HG02588 (cell line): Measurements from ENCODE around the gene ENOX1.

Source experiments
- ATAC-seq: cut with Tn5 transposase; IDR thresholded peaks from one replicate; pipeline ENCODE4 v1.9.1; 2021; ENCODE audit warnings: mild to moderate bottlenecking, moderate library complexity; ENCODE audit not compliant: unreplicated experiment

ENOX1 gene

DNA sequence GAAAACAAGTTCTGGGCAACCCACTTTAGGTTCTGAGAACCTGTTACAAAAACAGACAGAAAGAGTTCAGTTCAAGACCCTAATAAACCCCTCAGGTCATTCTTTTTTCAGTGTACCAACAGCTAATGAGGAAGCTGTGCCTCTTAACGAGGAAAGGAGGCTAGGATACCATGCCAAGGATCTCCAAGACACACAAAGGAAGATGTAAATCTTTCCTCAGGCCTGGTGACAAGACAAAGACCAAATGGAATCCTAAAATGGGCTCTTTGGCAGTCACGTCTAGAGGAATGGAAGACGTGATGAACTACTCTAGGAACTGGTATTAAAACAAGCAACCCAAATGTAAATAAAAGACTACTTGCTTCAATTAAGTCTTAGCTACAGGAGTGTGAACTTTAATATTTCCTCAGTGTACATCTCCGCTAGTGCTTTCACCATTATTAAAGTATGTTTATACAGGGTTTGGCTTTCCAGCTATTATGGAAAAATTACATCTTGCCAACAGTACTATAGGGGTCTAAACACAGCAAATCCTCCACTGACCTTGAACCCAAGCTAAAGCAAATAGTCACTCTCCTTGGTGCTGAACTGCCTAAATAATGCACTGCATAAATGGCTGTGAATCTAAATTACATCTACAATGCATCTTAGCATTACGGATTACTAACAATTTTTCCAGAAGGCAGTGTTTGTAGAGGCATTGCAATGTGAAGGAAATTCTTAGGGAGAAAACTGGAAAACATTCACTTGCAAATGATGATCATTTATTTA is 42.3 kb downstream of the ENOX1 start:
- ATAC-seq = no peak

DNA sequence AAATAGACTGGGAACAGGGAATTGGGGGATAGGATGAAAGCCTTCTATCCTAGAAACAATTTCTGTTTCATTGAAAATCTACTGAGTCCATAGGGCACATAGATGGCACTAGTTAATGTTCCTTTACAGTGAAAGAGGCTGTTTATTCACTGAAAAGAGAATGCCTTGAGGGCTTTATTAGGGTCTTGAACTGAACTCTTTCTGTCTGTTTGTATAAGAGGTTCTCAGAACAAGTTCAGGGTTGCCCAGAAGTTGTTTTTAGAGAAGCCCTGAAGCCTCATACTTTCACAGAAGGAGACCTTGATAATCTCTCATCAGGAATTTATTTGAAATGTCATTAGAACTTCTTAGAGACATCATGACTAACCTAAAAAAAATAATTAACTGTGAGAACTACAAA is 43.9 kb downstream of the ENOX1 start:
- no peak for ATAC-seq

DNA sequence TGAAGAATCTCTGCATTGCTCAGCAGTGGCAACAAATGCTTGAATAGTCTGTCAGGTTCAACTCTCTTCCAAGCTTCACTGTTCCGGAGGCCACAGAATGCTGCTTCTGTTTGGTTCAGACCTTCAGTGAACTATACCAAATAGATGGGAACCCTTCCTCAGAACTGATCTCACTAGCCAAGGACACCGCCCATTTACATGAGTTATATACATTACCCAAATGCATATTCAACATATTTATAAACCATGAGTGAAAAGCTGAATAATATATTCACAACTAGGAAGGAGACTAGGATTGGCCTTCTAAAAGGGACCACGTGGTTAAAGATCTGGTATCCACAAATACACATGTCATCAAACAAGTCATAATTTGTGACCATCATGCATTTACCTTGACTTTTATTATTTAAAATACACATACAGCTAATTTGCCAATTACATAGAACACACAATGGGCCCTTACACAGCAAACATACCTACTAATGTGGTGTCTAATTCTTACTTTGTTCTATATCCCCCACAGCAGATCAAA is 49.3 kb downstream of the ENOX1 start:
- no peak for ATAC-seq

DNA sequence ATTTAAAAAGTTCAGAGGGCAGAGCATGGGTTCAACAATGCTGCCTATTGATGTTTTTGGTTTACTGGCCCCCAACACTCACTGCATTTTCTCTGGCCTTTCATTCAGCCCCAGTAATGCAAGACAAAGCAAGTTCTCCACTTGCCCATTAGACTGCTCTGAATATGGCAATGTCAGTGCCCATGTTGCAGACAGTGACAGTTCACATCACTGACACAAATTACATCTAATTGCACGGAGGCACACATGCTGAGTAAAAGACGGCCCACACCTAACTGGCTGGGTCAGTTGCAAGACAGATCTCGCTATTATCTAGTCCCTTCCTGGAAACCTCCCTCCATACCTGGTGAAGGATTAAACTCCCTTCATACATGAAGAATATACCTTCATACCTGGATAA is 54.0 kb downstream of the ENOX1 start:
- no peak for ATAC-seq

DNA sequence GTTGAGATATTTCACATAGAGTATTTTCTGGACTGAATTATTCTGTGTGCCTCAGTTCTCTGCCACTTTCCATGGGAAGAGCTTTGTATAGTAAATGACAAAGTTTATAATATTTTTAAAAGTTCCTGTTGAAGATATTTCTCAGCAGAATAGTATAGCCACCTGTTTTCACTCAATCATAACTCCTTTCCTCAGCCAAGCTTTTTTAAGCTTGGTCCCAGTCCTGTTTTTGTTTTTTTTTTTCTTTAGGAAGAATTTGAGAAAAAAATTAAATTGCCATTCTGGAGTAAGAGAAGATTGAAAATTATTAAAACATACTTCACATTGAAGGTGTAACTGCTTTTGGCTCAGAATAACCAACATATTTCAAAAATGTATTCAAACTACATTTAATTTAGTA is 55.5 kb downstream of the ENOX1 start:
- ATAC-seq = no peak

DNA sequence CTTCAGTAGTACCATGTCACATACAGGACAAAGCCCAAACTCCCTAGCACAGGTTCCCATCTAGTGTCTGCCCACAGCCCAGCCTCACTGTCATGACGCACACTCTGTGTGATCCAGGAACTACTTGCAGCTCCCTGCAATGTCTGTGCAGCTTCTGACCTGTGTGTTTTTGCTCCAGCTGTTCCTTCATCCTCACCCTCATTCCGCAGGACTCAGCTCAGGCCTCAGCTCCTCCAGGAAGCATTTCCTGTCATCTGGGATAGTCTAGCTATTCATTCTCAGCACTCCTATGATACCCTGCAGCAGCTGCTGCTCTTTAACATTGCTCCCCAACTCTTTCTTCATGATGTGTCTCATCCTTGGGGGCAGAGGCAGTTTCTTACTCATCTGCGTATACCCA is 56.1 kb downstream of the ENOX1 start:
- ATAC-seq = no peak

DNA sequence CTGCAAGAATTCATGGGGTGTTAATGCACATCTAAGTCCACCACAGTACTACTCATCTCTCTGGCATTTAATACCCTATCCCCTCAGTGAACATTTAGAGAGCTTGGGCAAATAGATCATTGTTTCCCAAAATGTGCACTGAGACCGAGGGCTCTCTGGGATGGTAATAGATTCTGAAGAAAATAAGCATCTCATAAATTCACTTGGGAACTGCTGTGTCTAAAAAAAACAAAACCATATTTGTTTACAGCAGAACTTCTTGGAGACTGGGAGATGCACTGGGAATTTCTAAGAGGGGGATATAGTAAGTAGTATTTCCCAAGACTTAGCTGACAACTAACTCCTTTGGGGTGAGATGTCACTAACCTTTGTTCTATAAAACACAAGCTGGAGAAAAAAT is 58.4 kb downstream of the ENOX1 start:
- no peak for ATAC-seq

DNA sequence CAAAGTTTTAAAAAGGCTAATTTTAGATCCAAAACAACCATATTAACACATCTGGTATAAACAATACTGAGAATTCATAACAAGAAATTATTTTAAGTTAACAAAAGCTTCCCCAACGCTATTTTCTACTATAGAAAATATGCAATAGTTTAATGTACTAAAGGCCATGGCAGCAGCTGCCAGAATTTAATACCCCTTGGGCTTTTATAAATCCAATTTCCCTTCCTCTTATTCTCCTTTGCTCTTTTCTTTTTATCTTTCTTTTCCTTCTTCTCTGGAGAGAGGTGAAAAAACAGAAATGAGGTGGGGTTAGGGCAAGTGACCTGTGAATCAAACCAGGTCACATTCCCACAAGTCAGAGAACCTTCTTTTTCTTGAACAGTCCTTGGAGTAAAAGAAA is 58.9 kb downstream of the ENOX1 start:
- no peak for ATAC-seq

DNA sequence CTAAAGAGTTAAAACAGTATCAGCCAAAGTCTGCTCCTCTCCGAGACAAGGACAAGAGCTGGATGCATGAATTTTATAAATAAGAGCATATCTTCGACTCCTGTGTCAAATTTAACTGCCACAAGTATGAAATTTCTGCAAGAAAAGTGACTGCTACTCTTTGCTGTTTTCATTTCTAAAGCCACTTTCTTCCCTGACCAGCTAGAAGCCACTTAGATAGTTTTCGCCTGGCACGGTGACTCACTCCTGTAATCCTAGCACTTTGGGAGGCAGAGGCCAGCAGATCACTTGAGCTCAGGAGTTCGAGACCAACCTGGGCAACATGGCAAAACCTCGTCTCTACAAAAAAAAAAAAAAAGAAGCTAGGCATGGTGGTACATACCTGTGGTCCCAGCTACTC is 61.3 kb downstream of the ENOX1 start:
- no peak for ATAC-seq

DNA sequence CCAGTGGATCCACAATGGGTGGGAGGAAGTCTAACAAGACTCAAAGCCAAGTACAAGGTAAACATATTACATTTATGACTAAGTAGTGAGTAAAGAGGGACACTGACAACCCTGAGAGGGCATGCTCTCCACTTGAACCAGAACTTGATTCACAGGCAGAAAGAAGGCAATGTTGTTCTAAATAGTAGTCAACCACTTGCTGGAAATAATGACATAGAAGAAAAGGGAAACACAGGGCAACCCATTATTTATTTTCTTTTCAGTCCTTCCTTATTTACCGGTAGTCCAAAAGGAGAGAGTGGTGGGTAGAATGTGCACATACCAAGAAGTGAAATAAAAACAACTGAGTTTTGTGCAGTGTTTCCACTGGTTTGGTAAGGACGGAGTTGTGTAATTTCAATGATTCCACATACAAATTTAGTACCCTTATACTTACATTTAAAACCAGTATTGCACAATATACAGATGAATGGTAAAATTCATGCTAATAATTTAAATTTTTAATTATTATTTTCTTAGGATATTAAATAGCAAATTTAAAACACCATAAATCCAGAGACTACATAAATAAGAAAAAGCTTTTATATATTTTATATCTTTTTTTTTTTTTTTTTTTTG is 65.9 kb downstream of the ENOX1 start:
- no peak for ATAC-seq

DNA sequence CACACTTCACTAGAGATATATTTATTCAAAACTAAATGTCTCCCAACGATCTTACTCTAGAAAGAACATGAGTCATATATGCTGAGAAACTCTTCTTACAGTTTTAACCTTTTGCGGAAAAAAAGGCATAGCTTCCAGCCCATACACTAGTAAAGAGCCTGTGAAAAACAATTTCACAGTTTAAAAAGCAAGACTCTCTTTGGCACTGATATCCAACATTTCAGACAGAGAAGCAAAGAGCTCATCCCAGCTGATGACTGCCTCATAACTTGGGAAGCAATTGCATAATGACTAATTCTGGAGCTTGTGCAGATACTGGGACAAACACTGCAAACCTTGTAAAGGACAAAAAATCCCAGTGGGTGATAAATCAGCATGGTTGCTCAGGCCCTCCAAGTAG is 88.0 kb downstream of the ENOX1 start:
- no peak for ATAC-seq

DNA sequence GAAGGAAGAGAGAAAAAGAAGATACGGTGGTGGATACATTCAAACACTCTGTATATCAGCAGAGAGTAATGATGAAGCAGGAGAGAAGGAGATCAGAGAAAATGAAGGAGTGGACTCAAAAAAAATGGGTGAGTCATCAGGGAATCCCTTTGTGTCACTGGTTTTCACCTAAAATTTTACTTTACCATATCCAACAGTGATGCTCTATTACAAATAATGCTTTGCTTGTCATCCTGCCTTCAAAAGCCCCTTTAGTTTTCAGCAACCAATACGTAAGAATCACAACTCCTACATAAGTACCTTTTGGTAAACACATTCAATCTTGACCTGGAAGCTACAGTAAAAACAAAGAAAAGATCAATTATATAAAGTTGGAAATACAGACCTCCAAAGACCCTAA is 88.8 kb downstream of the ENOX1 start:
- ATAC-seq = no peak

DNA sequence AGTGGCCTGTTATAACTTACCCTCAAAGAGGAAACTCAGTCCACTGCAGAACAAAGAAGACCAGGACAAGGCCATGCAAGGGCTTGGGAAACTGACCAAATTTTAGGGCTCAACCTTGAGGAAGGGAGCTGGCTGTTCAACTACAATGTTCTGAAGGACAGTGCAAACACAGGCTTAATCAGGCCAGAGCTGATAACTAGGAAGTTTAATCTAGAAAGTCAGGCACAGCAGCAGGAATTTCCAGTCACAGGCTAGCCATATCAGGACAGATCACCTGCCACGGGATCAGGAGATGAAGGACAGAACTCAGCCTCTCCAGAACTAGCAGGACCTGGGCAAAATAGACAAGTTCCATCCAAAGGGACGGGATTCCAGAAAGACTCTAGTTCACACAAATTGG is 89.4 kb downstream of the ENOX1 start:
- no peak for ATAC-seq

DNA sequence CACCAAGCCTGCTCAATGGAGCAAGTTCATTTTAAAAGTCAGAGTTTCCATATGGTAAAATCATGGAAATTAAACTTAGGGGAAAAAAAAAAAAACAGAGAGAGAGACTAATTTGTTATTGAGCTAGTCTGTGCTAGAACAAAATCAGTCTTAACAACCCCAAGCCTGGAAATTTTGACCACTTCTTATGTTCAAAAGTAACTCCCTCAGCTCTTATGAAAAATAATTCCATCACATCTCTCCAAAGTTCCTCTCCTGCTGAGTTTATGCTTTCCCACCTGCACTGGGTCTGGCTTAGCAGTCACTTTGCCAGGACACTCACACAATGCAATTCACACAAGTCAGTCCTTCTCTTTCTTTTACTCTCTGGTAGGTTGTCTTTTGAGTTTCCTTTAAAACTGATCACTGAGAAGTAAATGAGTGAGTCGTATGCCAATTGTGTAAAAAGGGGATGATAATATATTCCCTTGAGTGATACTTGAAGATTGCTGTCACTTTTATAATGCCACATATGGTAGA is 92.6 kb downstream of the ENOX1 start:
- ATAC-seq = no peak

DNA sequence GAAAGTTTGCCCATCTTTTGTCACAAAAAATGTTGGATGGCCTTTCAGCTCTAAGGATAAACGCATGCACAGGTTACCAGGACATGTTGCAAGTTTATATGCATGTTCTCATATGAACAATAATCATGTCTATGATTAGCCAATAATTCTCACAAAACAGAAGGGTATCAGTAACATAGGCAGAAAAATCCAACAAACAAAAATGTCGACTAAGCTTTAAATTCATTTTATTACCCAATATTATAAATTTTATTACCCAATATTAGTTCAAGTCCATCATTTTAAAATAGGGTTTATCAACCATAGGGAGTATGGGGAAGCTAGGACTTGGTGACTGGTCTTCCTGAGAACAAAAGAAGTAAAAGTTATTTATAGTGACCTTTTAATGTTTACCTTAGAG is 93.1 kb downstream of the ENOX1 start:
- no peak for ATAC-seq

DNA sequence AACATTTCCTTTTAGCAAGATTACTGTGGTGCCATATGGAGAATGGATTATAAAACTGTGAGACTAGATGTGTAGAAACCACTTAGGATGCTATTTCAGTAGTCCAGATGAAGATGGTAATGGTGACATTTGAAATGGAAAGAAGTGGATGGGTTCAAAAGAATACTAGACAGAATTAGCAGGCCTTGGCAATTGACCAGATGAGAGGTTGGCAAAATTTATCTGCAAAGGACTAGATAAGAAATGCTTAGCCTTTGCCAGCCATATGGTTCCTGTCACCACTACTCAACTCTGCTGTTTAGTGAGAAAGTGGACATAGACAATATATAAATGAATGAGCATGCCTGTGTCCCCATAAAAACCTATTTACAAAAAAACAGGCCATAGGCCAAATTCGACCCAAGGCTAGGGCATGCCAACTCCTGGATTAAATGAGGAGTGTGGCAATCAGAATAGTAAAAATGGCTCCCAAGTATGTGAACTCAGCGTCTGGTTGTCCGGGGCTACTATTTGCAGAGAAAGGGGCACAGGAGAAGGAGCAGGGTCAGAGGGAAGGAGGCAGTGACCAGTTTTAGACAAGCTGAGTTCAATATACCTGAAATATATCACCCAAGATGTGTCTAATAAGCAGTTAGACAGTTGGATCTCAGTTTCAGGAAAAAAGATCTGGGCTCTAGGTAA is 98.4 kb downstream of the ENOX1 start:
- no peak for ATAC-seq

DNA sequence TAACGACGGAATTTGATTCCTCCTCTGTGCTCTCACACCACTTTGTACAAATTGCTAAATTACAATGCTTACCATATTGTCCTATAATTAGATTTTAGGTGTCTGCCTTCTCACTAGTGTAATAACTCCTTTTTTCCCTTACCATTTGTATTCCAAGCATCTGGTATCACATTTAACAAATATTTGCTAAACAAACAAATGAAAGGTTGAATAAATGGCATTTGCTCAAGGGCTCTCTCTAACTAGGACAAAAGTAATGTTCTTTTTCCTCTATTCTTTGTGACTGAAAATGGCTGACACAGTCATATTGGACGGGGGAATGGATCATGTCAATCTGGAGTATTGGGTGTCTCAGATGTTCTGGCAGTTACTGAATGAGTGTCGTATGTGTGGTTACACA is 99.7 kb downstream of the ENOX1 start:
- ATAC-seq = no peak

DNA sequence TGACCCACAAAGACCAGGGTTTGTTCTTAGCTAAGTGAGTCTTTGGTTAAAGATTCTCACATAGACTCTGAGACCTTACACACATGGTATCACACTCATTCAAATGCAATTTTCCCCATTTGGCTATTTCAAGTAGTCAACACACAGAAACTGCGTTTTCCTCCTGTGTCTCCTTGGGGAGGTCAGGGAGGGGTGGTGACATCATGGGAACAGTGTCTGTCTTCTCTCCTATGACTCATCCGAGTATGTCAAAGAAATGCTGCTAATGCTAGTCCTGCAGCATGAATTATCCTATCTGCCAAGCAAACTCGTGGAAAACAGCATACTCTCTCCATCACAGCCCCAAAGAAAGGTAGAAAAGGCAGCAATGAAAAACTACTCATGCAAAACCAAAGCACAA is 100.2 kb downstream of the ENOX1 start:
- ATAC-seq = no peak

DNA sequence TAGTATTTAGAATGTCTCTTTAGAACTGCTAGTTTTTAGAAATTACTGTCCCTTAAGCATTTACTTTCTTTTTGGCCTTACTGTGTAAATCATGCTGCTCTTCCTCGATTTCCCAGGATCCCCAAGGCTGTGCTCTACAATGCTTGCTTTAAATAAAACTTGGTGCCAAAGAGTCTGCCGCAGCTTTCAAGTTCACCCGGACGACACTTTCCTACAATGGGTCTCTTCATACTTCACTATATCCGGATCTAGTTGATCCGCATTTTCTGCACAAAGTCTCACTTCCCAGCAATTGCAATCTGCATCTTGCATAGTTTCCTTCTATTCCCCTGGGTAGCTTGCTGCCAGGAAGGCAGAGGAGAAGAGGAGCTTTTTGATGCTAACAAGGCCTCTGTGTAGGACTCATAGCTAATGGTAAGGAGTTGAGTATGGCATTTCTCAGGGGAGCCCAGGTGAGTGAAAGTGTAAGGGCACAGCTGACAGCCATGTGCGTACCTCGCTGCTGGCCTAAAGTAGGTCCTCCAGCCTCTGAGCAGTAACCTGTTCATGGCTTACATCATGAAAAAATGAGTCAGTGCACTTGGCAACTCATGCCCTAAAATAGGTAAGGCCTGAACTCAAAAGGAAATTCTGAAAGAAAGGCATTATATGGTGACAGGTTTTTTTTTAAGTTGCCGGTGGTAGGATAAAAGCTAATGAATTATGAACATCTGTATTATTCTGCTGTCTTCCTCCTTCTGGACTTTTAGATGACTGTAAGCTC is 101.6 kb downstream of the ENOX1 start:
- no peak for ATAC-seq

DNA sequence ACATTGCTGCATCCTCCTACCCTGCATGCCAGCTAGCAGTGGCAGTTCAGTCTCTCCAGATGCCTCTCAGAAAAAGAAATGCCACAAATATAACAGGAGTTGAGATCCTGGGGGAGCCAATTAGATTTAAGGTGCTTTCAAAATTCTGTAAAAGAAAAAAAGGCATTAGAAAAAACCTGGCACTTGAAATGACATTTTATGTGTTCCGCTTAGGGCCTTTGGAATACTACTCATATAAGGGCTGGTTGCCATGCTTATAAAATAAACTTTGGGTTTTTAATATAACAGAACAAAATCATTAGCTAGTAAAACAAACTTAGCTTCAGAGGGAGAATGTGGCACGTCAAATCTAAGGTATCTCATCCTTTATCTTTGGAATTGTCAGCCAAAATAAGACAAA is 104.1 kb downstream of the ENOX1 start:
- no peak for ATAC-seq

DNA sequence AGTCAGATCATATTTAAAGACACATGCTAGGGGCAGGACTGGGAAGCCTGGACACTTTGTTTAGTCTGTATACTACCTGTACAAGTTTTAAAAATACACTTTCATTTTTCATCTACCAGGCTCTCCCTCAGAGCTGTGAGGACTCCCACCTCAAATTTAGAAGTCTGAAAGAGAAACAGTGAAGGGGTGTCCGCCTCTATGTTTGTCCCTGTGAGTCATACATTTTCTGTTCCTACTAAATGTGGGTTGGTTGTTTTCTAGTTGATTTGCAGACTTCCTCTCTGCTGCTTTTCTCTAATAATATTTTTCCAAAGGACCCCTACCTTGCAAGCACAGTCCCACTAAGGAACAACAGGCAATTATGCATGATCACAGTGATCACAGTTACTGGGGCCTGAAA is 110.5 kb downstream of the ENOX1 start:
- peak; percentile 98 for ATAC-seq
